Gastroesophageal sphincter (tissue), 3 donors: ENCODE results near the gene SUCNR1.

ENCODE experiments used
- EP300 ChIP-seq: sonication (generic); formaldehyde crosslinking; IDR thresholded peaks from one replicate; pipeline ENCODE4 v1.6.1; 2017; ENCODE audit warnings: antibody characterized with exemption, mild to moderate bottlenecking
- POLR2A ChIP-seq, 2 donors: fragments of 450-650 bp; IDR thresholded peaks; one replicate each; pipeline ENCODE4 v1.6.1; 2017; ENCODE audit warnings: antibody characterized with exemption in 2 of 2, mild to moderate bottlenecking in 2 of 2, moderate library complexity in 1 of 2
- POLR2AphosphoS5 ChIP-seq: sonication (generic); formaldehyde crosslinking; IDR thresholded peaks from one replicate; pipeline ENCODE4 v1.6.1; 2017; ENCODE audit warnings: antibody characterized with exemption
- TF ChIP-seq, protein P1 (sequence below), 4 experiments: fragments of 200-600 bp in 2 of 4; fragments of 450-650 bp in 2 of 4; sonication (generic) in 1 of 4; IDR thresholded peaks; one replicate each; pipeline ENCODE4 v1.5.1; 2017 to 2019; ENCODE audit warnings: antibody characterized with exemption in 4 of 4, mild to moderate bottlenecking in 2 of 4, moderate library complexity in 2 of 4

DNA sequence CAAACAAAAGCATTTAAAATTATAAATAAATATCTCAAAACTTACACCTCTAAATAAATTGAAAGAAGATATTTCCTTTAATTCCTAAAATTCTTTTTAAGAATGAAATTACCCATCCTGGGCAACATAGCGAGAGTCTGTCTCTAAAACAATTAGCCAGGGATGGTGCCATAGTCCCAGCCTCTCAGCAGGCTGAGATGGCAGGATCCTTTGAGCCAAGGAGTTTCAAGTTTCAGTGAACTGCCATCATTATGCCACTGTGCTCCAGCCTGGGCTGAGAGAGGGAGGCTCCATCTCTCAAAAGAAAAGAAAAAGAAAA lies 34.2 kb upstream of the SUCNR1 start:
- TF ChIP-seq, protein P1, sequence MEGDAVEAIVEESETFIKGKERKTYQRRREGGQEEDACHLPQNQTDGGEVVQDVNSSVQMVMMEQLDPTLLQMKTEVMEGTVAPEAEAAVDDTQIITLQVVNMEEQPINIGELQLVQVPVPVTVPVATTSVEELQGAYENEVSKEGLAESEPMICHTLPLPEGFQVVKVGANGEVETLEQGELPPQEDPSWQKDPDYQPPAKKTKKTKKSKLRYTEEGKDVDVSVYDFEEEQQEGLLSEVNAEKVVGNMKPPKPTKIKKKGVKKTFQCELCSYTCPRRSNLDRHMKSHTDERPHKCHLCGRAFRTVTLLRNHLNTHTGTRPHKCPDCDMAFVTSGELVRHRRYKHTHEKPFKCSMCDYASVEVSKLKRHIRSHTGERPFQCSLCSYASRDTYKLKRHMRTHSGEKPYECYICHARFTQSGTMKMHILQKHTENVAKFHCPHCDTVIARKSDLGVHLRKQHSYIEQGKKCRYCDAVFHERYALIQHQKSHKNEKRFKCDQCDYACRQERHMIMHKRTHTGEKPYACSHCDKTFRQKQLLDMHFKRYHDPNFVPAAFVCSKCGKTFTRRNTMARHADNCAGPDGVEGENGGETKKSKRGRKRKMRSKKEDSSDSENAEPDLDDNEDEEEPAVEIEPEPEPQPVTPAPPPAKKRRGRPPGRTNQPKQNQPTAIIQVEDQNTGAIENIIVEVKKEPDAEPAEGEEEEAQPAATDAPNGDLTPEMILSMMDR (IDR thresholded peaks at IDR 0.05), result no peak
- no peak for TF ChIP-seq POLR2AphosphoS5
- TF ChIP-seq POLR2A (IDR thresholded peaks at IDR 0.05), result no peak
- TF ChIP-seq EP300, result no peak
